Aorta (tissue), 5 donors: ENCODE measurements around the gene GRB14. TPM values are rescaled to one million over a fixed set of nuclear protein-coding genes. Genes with fewer than 3 reads are reported as not detected.

ENCODE experiments used
- ATAC-seq: fragments of 200-7000 bp; cut with Tn5 transposase; one replicate; pipeline ENCODE4 v1.9.1; 2022; ENCODE audit warnings: moderate library complexity; ENCODE audit not compliant: low FRiP score
- DNase-seq, 2 donors: peaks; one replicate each; pipeline ENCODE4 v3.0.0-alpha.2; 2020
- H3K27ac ChIP-seq, 2 donors: one replicate each; pipeline ENCODE4 v1.5.1; 2013; ENCODE audit warnings: low read length in 2 of 2, mild to moderate bottlenecking in 2 of 2, moderate library complexity in 2 of 2, control low read depth in 1 of 2, inconsistent platforms in 1 of 2, low read depth in 1 of 2
- H3K27me3 ChIP-seq, 2 donors: one replicate each; pipeline ENCODE4 v1.6.1; 2013; ENCODE audit warnings: control low read depth in 1 of 2, low read length in 1 of 2, mild to moderate bottlenecking in 1 of 2, moderate library complexity in 1 of 2; ENCODE audit not compliant: insufficient read depth in 2 of 2, control insufficient read depth in 1 of 2
- H3K36me3 ChIP-seq, 2 donors: one replicate each; pipeline ENCODE4 v1.6.1; 2013; ENCODE audit warnings: control low read depth in 1 of 2, low read length in 1 of 2, mild to moderate bottlenecking in 1 of 2; ENCODE audit not compliant: insufficient read depth in 2 of 2, control insufficient read depth in 1 of 2
- H3K4me1 ChIP-seq, 2 donors: one replicate each; pipeline ENCODE4 v1.6.1; 2013; ENCODE audit warnings: low read length in 2 of 2, control low read depth in 1 of 2, mild to moderate bottlenecking in 1 of 2, moderate library complexity in 1 of 2; ENCODE audit not compliant: insufficient read depth in 2 of 2, control insufficient read depth in 1 of 2
- H3K4me3 ChIP-seq, 2 donors: one replicate each; pipeline ENCODE4 v1.5.1; 2013; ENCODE audit warnings: low read length in 2 of 2, control low read depth in 1 of 2, mild to moderate bottlenecking in 1 of 2
- H3K9me3 ChIP-seq: one replicate; pipeline ENCODE4 v1.6.1; 2013; ENCODE audit warnings: mild to moderate bottlenecking, low read length; ENCODE audit not compliant: control insufficient read depth
- WGBS, 2 donors: extraction: QIAGEN DNeasy Blood & Tissue Kit; methylation state at CpG; one replicate each; pipeline ENCODE4 v1.1.7; 2013; 5-methylcytosine and 5-hydroxymethylcytosine counted together
- intact Hi-C, 2 donors: fragments of 100-400 bp; cut with DNase I; formaldehyde crosslinking; loops; one replicate each; pipeline versions ENCODE4 v1.14.2 to v1.15.0; 2022
- polyA plus RNA-seq, 2 donors: library from polyadenylated mRNA; stranded (reverse); fragments of 200-250 nt; gene quantifications; one replicate each; pipeline ENCODE4 v1.2.3, GENCODE V29; 2013
- total RNA-seq, 2 donors: library from RNA; stranded (reverse); fragmentation: NEBNext Ultra II Directional; extraction: Animal tissue kit (Norgen Biotek cat#: 25700); gene quantifications; one replicate each; pipeline ENCODE4 v1.2.1, GENCODE V29; 2021
- donor health status: healthy with polysubstance abuse.
- donor health status: Bipolar disorder and iron deficiency.
- donor health status: DM: no; HTN: no; CAD: no.
- donor health status: DM: no; HTN: no; CAD: no.
- donor health status: DM: yes; HTN: yes; CAD: no.

Gene GRB14
- total and polyA plus RNA-seq, 4 donors, result 1.6 to 6.2 (median 4.2) TPM

DNA sequence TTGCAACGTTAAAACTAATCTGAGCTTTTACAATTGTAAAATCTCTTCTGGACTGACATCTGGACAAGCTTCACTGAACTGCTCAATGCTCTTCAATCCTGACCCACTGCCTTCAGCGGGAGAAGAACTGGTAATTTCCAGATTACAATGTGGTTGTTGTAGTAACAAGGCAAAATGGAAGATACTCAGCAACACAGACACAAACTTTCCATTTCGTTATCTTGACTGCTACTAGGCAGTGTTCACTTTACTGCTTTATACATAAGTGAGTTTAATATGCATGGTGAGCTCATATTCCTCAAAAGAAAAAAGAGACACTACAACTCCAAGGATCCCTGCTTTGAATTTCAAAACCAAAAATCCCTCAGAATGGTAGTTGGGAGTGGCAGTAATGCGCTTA, 51.9 kb downstream of the GRB14 start:
- no peak for DNase-seq
- ATAC-seq, result no peak
- intact Hi-C loops, result loop anchor here in 1 of 2 donors (10.0 kb wide), 1 partner anchor 345 kb away; no protein-coding TSS in a partner anchor
- Histone ChIP-seq H3K4me3 (no peak overlapping the region), H3K27ac (no peak overlapping the region), H3K27me3 (no peaks in the 10 kb centered on the region), H3K9me3 (no peaks in the 10 kb centered on the region), H3K4me1 (no peaks in the 10 kb centered on the region), H3K36me3 (no peaks in the 10 kb centered on the region)
- 71 to 73% methylated on average over 4 of the region's 4 CpGs for WGBS, 2 donors

DNA sequence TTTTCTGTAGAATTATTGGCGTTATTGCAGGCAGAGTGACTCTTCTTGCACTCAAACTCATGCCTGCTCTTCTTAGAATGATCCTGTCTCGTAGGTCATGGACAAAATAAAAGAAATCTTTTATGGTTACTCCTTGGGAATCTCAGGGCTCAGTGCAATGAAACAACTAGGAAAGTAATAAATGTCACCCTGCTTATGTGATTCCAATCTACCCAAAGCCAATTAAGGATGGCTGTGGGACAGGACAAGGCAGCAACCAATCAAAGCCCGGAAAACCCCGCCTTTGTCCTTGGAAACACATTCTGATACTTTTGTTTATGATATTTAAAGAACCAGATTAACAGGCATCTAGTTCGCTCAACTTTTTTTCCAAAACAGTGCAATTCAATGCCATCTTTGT, 53.0 kb downstream of the GRB14 start:
- H3K27me3 ChIP-seq, result no peaks in the 10 kb centered on the region
- H3K9me3 ChIP-seq, result no peaks in the 10 kb centered on the region
- no peaks in the 10 kb centered on the region for H3K36me3 ChIP-seq
- 94 to 95% methylated on average over 5 of the region's 5 CpGs for WGBS, 2 donors
- intact Hi-C loops, result loop anchor here in 1 of 2 donors (10.0 kb wide), 1 partner anchor 346 kb away; no protein-coding TSS in a partner anchor
- no peak for ATAC-seq
- no peak overlapping the region for H3K27ac ChIP-seq
- H3K4me1 ChIP-seq, result no peaks in the 10 kb centered on the region
- no peak for DNase-seq
- H3K4me3 ChIP-seq, result no peak overlapping the region

DNA sequence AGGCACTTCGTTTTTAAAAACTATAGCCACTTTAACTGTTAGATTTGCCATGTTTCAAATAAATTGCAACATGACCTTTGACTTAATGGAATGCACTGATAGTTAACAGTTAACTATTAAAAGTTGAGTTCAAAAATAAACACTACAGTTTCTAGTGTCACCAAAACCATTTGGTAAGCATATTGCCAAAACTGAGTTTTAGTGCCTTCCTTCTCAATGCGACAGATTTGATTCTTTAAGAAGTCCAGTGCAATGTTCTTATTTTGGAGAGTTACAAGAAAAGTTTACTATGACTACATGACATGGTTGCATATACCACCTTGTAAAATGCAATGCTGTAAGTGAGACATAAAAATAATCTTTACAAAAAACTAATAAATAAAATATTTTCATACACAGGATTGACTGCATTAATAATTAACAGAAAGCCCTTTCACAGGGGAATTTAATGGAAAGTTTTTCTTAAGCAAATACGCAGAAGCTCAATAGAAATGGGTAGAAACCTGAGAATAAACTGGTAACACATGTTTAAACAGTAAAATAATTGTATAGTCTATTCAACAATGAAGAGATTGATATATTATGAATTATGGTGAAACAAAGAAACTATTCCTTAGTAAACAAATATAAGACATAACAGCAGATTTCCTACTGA, 53.8 kb downstream of the GRB14 start:
- no peak overlapping the region for H3K4me3 ChIP-seq
- whole genome bisulfite sequencing, 2 donors, result 78% methylated on average over 3 of the region's 3 CpGs
- DNase-seq (no peak), ATAC-seq (no peak)
- H3K27me3 ChIP-seq, result no peaks in the 10 kb centered on the region
- H3K4me1 ChIP-seq, result no peaks in the 10 kb centered on the region
- no peaks in the 10 kb centered on the region for H3K9me3 ChIP-seq
- intact Hi-C loops, result loop anchor here in 1 of 2 donors (10.0 kb wide), 1 partner anchor 347 kb away; no protein-coding TSS in a partner anchor
- no peaks in the 10 kb centered on the region for H3K36me3 ChIP-seq
- no peak overlapping the region for H3K27ac ChIP-seq

DNA sequence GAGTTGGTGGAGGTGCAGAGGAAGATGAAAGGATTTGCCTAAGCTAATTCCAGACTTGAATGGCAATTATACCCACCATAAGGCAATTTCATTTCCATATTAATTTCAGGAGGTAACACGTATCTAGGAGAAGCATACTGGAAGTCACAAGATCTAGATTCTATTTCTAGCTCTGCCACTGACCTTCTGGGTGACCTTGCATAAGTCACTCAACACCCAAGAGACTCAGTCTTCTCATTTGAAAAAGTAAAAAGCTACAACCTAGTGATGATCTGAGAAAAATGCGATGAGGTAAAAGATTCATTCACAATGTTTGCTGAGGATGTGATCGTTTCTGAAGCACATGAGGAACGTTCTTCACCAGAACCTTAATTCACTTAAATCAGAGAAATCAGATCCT, 55.9 kb downstream of the GRB14 start:
- H3K4me3 ChIP-seq, result no peak overlapping the region
- no peak for ATAC-seq
- WGBS, 2 donors, result 67 to 84% methylated on average over 4 of the region's 4 CpGs
- no peaks in the 10 kb centered on the region for H3K4me1 ChIP-seq
- no peaks in the 10 kb centered on the region for H3K27me3 ChIP-seq
- no peaks in the 10 kb centered on the region for H3K36me3 ChIP-seq
- no peak overlapping the region for H3K27ac ChIP-seq
- intact Hi-C loops, result loop anchor here in 1 of 2 donors (10.0 kb wide), 1 partner anchor 349 kb away; no protein-coding TSS in a partner anchor
- H3K9me3 ChIP-seq, result no peaks in the 10 kb centered on the region
- no peak for DNase-seq

GRCh38 chr2:164562666-164563065, 58.6 kb downstream of the GRB14 start:
- no peaks in the 10 kb centered on the region for H3K9me3 ChIP-seq
- DNase-seq (no peak), ATAC-seq (no peak)
- no peaks in the 10 kb centered on the region for H3K36me3 ChIP-seq
- H3K27ac ChIP-seq, result no peak overlapping the region
- H3K4me1 ChIP-seq, result no peaks in the 10 kb centered on the region
- intact Hi-C loops, result loop anchor here in 1 of 2 donors (2.0 to 10.0 kb wide), 2 partner anchors 154 to 352 kb away; no protein-coding TSS in a partner anchor
- no peaks in the 10 kb centered on the region for H3K27me3 ChIP-seq
- no peak overlapping the region for H3K4me3 ChIP-seq

GRCh38 chr2:164561991-164562390, 59.3 kb downstream of the GRB14 start:
- no peaks in the 10 kb centered on the region for H3K4me1 ChIP-seq
- no peaks in the 10 kb centered on the region for H3K36me3 ChIP-seq
- 80 to 82% methylated on average over 4 of the region's 4 CpGs for WGBS, 2 donors
- ATAC-seq (no peak), DNase-seq (no peak)
- H3K27ac ChIP-seq, result no peak overlapping the region
- H3K27me3 ChIP-seq, result no peaks in the 10 kb centered on the region
- no peak overlapping the region for H3K4me3 ChIP-seq
- no peaks in the 10 kb centered on the region for H3K9me3 ChIP-seq
- intact Hi-C loops, result loop anchor here (2.0 to 10.0 kb wide), 2 partner anchors 155 to 353 kb away; no protein-coding TSS in a partner anchor

DNA sequence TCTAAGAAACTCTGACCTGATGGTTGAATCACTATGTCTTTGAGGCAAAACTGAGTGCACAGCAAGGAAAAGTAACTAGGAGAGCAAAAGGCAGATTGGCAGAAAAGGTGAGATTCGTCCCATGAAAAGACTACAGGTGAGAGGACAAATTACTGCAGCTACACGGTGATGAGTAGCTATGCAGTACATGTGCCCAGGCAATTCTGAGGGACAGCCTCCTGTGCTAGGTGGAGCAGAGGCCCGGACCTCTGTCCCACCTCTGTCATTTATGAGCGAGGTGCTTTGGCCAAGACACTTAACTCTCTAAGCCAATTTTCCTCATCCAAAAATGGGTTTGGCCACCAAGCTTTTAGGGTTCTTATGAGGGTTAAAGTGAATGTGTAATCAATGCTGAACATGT, 59.9 kb downstream of the GRB14 start:
- no peak for ATAC-seq
- 93 to 94% methylated on average over 4 of the region's 4 CpGs for WGBS, 2 donors

DNA sequence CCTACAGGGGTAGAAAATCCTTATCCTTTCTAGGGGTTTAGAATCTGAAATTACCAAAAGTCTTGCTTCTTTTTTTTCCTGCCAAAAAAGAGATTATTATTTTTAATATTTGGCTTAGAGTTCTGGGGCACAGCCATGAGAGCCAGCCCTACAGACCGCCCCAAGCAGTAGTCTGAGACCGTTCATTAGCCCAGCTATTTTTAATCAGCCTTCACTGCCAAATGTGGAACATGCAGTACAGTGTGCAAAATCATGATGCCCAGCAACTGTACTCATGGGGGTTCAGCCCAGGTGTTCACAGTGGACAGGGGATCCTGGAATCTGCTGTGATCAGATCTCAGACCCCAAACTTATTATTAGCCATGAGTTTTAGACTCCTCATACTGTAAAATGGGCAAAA, 60.4 kb downstream of the GRB14 start:
- DNase-seq (no peak), ATAC-seq (no peak)
- Histone ChIP-seq H3K27me3 (no peaks in the 10 kb centered on the region), H3K4me3 (no peak overlapping the region), H3K9me3 (no peaks in the 10 kb centered on the region), H3K4me1 (no peaks in the 10 kb centered on the region), H3K27ac (no peak overlapping the region), H3K36me3 (no peaks in the 10 kb centered on the region)
- WGBS, 2 donors, result 3 to 5% methylated on average over 2 of the region's 2 CpGs
- intact Hi-C loops, result loop anchor here (2.0 to 10.0 kb wide), 2 partner anchors 156 to 354 kb away; no protein-coding TSS in a partner anchor

More for the DNA sequence above, 59.9 kb downstream of the GRB14 start:
- no peaks in the 10 kb centered on the region for H3K36me3 ChIP-seq
- intact Hi-C loops, result loop anchor here (2.0 to 10.0 kb wide), 2 partner anchors 155 to 353 kb away; no protein-coding TSS in a partner anchor
- DNase-seq, result no peak
- no peaks in the 10 kb centered on the region for H3K4me1 ChIP-seq
- no peak overlapping the region for H3K4me3 ChIP-seq
- H3K27me3 ChIP-seq, result no peaks in the 10 kb centered on the region
- no peak overlapping the region for H3K27ac ChIP-seq
- no peaks in the 10 kb centered on the region for H3K9me3 ChIP-seq
